Fibroblast of villous mesenchyme (primary cell): ENCODE measurements around the gene PPCS. TPM values are rescaled to one million over a fixed set of nuclear protein-coding genes. Genes with fewer than 3 reads are reported as not detected.
A peak's percentile ranks its signal among the peaks of the same experiment; 100 is the strongest.
"Not testable (repeated sequence)": the region's sequence is repeated elsewhere in the genome, so short reads cannot be mapped to it uniquely, and the experiment has no call there.

ENCODE experiments used
- DNase-seq: peaks from one replicate; pipeline ENCODE4 v3.0.0-alpha.2; 2010; ENCODE audit warnings: low read depth
- H3K4me3 ChIP-seq: 2 replicates; pipeline ENCODE4 v1.5.1; 2011; ENCODE audit warnings: low read depth, mild to moderate bottlenecking, low read length
- small RNA-seq: library from RNA; depleted of rRNA; stranded (forward); fragments of <200 nt; gene quantifications from one replicate; pipeline ENCODE3, GENCODE V24; 2012
- total RNA-seq: library from RNA; depleted of rRNA; stranded (reverse); fragments of >200 nt; gene quantifications from 2 replicates; pipeline ENCODE4 v1.2.3, GENCODE V29; 2012
- TF ChIP-seq, protein P1 (sequence below): IDR thresholded peaks from 2 replicates; pipeline ENCODE4 v1.5.1; 2012; ENCODE audit warnings: low read depth, mild to moderate bottlenecking, low read length; ENCODE audit not compliant: insufficient read depth

PPCS gene
- total RNA-seq, 1 donor, result 66.5 TPM

DNA sequence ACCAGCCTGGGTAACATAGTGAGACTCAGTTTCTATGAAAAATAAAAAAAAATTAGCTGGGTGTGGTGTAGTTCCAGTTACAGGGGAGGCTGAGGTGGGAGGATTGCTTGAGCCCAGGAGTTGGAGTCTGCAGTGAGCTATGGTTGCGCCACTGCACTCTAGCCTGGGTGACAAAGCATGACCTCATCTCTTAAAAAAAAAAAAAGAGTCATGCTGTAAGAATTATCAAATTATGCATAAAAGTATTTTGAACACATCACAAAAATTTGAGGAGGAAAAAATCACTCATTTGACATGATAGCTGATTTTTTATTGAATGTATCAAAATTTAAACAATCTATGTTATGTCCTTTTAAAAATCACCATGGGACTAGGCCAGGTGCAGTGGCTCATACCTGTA lies 24.6 kb downstream of the PPCS start:
- no peak for DNase-seq
- no peak overlapping the region for H3K4me3 ChIP-seq
- TF ChIP-seq, protein P1, sequence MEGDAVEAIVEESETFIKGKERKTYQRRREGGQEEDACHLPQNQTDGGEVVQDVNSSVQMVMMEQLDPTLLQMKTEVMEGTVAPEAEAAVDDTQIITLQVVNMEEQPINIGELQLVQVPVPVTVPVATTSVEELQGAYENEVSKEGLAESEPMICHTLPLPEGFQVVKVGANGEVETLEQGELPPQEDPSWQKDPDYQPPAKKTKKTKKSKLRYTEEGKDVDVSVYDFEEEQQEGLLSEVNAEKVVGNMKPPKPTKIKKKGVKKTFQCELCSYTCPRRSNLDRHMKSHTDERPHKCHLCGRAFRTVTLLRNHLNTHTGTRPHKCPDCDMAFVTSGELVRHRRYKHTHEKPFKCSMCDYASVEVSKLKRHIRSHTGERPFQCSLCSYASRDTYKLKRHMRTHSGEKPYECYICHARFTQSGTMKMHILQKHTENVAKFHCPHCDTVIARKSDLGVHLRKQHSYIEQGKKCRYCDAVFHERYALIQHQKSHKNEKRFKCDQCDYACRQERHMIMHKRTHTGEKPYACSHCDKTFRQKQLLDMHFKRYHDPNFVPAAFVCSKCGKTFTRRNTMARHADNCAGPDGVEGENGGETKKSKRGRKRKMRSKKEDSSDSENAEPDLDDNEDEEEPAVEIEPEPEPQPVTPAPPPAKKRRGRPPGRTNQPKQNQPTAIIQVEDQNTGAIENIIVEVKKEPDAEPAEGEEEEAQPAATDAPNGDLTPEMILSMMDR, result no peak

DNA sequence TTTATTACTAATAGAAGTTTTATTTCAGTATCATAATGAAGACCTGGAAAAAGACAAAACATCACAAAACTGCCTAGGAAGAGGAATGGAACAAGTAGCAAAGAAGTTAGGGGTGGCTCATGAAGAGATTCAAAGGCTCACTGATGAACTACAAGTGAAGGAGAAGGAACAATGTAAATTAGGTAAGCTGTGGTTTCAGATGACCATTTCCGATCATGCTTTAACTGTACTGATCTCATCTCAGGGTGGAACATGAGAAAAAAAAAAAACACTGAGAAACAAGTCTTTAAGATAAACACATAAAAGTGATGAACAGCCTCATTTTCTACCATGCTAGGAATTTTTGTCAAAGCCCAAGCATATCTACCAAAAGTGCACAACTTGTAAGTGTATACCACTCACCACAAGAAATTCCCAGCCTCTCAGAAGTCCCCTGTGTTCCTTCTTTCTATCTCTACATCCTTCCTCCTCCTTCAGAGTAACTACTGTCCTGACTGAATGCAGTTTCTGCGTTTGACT lies 26.4 kb downstream of the PPCS start:
- H3K4me3 ChIP-seq, result no peak overlapping the region
- peak; percentile 4 for DNase-seq
- TF ChIP-seq, protein P1, result no peak

DNA sequence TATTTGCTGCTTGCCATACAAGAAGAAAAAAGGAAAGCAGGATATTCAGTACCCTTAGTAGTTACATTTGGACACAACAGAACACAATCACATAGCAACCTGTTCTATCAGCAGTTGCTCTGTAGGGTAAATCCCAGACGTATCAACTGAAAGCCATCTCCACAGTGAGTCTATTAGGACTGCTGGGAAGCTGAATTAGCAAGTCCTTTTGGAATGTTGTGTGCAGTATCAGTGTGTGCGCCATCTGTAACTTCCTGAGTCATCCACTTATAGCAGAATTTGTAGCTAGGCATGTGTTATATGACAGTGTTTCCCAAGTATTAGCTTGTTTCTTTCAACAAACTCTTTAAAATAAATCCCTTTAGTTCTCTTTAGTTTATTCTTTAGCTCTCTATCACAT lies 28.0 kb downstream of the PPCS start:
- TF ChIP-seq, protein P1, result no peak
- H3K4me3 ChIP-seq, result no peak overlapping the region
- peak; percentile 78 for DNase-seq

DNA sequence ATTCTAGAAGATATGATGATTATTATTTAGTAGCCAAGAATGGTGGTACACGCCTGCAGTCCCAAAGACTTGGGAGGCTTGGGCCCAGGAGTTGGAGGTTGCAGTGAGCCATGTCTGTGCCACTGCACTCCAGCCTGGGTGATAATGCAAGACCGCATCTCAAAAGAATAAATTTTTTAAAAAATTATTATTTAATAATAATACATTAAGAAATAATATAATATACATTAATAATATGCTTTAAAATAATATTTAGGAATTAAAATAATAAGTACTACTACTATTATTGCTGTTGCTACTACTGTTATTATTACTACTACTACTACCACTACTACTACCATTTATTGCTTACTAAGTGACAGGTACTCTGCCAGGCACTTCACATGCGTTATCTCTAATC lies 33.9 kb downstream of the PPCS start:
- TF ChIP-seq, protein P1, result no peak
- DNase-seq, result no peak
- H3K4me3 ChIP-seq, result no peak overlapping the region

DNA sequence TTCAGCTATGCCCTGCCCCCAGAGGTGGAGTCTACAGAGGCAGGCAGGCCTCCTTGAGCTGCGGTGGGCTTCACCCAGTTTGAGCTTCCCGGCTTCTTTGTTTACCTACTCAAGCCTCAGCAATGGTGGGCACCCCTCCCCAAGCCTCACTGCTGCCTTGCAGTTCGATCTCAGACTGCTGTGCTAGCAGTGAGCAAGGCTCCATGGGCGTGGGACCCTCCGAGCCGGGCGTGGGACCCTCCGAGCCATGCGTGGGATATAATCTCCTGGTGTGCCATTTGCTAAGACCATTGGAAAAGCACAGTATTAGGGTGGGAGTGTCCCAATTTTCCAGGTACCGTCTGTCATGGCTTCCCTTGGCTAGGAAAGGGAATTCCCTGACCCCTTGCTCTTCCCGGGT lies 45.7 kb downstream of the PPCS start:
- DNase-seq, result not testable (repeated sequence)

DNA sequence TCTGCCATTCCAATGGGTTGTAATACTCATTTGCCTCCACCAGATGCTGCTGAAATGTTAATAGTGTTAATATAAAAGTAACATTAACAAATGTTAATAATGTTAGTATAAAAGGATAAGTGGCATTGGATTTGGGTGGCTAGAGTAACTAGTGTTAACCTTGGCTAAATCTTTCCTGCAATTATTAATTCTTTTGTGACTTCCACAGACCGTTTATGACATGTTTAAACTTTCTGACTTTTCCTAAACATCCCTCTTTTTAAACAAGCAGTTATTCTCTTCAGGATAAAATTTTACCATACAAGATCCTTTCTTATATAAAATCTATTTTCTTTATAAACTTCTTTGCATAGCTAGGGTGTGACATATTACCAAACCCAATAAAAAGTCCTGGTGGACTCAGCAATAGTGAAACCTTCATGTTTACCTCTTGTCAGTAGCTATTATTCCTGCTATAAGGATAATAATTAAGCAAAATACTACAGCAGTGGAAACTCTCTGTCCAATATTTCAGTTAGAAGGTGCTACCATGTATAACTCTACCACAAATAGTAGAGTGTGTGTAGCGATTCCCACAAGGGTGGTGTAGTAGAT lies 48.3 kb downstream of the PPCS start:
- H3K4me3 ChIP-seq, result no peak overlapping the region
- DNase-seq, result no peak
- TF ChIP-seq, protein P1, result no peak

More for the DNA sequence above, 45.7 kb downstream of the PPCS start:
- not testable (repeated sequence) for H3K4me3 ChIP-seq

DNA sequence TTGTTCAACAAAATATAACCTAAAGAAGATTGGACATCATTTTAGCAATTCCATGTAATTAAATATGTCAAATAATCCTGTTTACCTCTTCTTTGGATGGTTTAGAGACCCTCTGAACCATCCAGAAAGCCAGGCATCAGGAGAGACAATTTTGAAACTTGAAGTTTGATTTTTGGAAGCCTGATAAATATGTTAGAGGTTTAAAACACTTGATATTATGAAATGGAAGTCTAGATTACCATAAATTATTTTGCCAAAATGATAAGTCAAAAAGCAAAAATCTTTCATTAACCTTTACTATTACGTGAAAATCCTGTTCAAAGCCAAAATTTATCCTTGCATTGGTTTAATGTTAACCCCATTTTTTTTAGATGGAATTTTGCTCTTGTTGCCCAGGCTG lies 50.2 kb downstream of the PPCS start:
- H3K4me3 ChIP-seq, result no peak overlapping the region
- no peak for DNase-seq
- TF ChIP-seq, protein P1, result no peak

Small RNAs within 50 kb of the gene (small RNA-seq; reads per million reads assigned to genes)
- not detected for gene TMSB4XP1

Other genes with a start within 250 kb of the PPCS start
- 28.7 and 34.5 TPM in 2 replicates for gene FOXJ3, start 121.3 kb upstream of the PPCS start, total RNA-seq
- under 0.01 TPM in 1 of 2 replicates, not detected in the other for gene RIMKLA, start 75.8 kb upstream of the PPCS start, total RNA-seq
- 0.32 and 0.86 TPM in 2 replicates for gene ZMYND12, start 521 bp upstream of the PPCS start, total RNA-seq
- 0.86 and 0.97 TPM in 2 replicates for gene CCDC30, start 6.7 kb downstream of the PPCS start, total RNA-seq
- gene PPIH, start 201.9 kb downstream of the PPCS start, total RNA-seq, result 16.0 and 20.9 TPM in 2 replicates
- gene YBX1, start 225.9 kb downstream of the PPCS start, total RNA-seq, result 557 and 578 TPM in 2 replicates